Cardiac ventricle fibroblast (primary cell): ENCODE results near the gene GLMP. TPM values are rescaled to one million over a fixed set of nuclear protein-coding genes. Genes with fewer than 3 reads are reported as not detected.

Experiments
- total RNA-seq: library from RNA; depleted of rRNA; stranded (reverse); fragments of >200 nt; gene quantifications from 2 replicates; pipeline ENCODE4 v1.2.3, GENCODE V29; 2015

Gene GLMP, protein sequence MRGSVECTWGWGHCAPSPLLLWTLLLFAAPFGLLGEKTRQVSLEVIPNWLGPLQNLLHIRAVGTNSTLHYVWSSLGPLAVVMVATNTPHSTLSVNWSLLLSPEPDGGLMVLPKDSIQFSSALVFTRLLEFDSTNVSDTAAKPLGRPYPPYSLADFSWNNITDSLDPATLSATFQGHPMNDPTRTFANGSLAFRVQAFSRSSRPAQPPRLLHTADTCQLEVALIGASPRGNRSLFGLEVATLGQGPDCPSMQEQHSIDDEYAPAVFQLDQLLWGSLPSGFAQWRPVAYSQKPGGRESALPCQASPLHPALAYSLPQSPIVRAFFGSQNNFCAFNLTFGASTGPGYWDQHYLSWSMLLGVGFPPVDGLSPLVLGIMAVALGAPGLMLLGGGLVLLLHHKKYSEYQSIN
- total RNA-seq: 87.1 and 87.4 TPM in 2 replicates

DNA sequence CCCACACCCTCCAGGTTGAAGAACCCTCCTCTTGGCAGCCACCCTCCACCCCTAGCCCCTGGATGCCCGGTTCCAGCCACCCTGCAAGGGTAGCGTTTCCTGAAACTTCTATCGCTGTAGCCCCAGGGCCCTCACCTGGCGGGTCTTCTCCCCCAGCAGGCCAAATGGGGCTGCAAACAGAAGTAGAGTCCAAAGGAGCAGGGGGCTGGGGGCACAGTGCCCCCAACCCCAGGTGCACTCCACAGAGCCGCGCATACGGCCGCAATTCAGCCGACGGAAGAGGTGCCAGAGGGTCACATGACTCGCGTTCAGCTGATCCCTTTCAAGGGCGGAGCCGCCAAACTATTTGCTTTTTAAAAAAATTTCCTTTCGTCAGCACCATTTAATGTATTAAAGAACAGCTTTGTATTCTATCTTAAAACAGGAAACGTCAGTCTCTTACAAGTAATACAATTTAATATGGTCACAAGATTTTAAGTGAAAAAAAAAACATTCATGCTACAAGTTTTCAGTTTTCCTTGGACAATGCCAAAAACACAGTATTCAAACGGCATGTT, at the start of gene GLMP:
Gene GLMP, minus strand, starts transcription at position 289 of the 557 bp plus-strand sequence. Its CDS starts 34 bp downstream, at position 255.

DNA sequence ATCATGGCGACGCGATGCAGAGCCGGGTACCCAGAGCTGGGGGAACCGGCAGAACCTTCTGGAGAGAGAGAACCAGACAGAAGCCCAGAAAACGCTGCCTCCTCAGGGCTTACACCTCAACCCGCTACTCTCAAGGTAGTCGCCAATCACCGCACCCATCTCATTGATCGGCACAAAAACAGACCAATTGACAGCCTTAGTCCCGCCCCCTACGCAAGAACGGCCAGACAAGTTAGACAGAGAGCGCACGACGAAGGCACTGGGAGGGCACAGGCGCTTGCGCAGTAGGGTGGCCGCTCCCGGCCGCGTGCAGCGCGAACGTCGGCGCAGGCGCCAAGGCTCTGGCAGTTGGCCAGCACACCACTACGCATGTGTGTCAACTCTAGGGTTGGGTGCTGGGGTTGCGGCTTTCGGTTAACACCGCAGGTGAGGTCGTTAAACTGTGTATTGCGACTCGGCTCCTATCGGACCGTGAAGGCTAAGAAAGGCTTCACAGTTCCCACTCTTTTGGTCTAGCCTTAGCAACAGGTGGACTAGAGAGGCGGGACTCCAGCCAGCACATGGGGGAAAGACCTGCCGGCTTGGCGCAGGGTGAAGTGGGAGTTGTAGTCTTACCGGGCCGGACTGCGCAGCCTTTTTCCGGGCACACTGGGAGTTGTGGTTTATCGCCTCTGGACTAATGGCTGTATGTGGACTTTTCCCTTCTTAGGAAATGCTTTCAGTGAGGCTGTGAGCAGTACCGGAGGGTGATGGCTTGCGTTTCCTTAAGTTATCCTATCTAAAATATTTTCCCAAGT, 42.9 kb upstream of the GLMP start, which contains the start of the genes CCT3 and TSACC:
Gene CCT3, minus strand, starts transcription at position 113 of the 797 bp plus-strand sequence. Its CDS starts 108 bp downstream, at position 5.
Gene TSACC, plus strand, starts transcription at position 347 of the 797 bp plus-strand sequence. CDS start 1,232 bp downstream, outside the sequence.

DNA sequence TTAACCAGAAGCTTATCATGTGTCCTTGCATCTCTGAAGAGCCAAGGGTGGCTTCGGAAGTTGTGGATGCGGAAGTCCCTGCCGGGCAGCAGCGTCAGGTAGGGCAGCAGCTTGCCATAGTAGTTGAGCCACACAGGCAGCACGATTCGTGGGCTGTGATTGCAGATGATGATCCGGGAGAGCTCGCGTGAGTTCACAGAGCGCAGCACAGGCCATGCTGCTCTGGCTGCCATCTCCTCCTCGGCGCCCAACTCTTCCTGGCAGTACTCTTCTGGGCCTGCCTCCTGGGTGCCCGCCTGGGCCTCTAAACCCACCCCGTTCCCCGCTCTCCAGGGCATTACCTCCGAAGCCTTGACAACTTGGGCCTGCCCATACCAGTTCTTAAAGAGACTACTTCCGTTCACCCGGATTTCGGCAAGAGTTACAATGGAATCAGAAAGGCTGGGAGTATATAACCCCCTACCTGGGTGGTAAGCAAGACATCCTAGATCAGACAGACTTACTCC, 3.4 kb upstream of the GLMP start, which contains the start of gene VHLL:
Gene VHLL, minus strand, starts transcription at position 456 of the 506 bp plus-strand sequence. Its CDS starts 118 bp downstream, at position 338.

DNA sequence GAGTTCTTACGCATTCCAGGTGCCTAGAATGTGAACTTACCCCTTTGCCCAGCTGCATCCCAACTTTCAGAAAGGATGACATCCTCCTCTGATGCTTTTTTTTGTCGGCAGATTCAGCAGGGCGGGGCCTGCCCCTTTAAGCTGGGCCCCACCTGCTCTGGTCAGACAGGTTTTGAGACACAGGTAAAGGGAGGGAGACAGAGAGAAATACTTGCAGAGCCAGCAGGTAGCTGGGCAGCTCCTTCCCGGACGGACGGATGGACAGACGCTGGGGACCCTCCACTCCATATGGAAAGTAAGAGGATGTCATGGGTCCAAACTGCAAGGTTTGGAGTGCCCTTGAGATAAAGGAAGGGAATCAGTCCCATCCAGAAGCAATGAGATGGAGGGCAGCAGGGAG, 11.4 kb downstream of the GLMP start, which contains the start of gene TMEM79:
Gene TMEM79, plus strand, starts transcription at position 214 of the 400 bp plus-strand sequence. CDS start 902 bp downstream, outside the sequence.

DNA sequence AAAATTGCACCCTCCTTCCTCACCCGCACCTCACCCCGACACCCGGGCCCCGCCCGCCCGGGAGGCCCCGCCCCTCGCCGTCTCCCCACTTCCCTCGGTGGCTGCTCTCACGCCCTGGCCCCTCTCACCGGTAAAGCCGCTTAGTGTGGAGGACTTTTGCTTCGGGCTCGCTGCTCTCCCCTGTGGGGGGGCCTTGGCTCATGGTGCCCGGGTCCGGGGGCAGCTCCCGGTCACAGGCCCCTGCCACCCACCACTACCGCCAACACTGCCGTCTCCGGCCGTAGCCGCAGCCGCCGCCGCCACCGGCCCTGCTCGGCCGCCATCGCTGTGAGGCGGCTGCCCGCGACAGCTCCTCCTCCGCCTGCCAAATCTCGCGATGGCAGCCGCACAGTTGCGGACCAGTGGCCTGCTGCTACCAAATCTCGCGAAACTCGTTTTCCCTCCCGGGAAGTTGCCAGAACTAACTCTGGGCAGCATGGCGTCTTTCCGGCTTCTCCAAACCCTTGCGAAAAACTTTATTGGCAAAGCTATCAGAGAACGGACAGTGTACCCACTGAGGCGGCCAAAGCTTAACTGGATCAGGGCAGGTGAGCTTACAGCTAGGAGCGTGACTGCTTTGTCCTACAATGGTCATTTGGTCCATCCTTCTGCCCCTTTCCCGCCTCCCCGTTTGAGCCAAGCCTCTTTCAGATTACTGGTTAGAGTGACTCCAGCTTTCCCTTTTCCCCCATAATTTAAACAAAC, 12.8 kb downstream of the GLMP start, which contains the start of gene SMG5:
Gene SMG5, minus strand, starts transcription at position 347 of the 744 bp plus-strand sequence. Its CDS starts 145 bp downstream, at position 202.

DNA sequence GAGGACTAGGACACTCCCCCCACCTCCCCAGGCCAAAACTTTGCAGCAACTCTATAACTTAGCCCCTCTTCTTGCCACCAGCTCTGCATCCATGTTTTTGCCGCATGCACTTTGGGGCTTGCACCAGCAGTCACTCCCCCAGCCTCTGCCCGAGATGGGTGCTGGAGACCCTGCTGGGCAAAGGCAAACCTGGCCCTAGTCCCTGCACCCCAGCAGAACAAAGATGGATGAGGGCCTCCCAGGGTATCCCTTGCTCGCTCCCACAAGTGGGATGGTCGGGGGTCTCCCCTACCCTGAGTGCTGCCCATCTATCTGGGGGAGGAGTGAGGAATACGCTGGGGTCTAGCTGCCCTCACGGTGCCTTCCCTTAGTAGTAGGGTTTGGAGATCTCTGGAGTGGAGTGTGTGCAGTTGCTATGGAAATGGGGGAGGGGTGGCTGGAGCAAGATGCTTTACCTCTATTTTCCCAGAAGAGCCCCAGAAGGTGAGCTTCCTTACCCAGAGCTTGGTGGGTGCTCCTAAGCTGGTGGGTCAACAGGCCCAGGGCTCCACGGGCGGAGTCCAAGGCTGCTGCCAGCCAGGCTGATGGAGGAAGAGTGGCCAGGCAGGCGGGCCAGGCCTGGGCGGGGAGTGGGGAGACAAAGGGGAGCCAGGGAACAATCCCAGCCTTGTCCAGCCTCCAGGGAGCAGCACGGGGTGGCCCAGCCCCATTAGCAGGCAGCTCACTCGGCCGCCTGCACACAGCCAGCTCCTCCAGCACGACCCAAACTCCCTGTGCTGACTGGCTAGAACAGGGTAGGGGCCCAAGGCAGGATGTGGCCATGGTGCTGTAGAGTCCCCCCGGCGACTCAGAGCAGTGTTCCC, 47.8 kb downstream of the GLMP start, which contains the start of gene PAQR6:
Gene PAQR6, minus strand, starts transcription at position 597 of the 863 bp plus-strand sequence. CDS start 1,325 bp downstream, outside the sequence.

Other genes with a start within 250 kb of the GLMP start
- 9.1 and 13.3 TPM in 2 replicates for gene UBQLN4, start 241.9 kb downstream of the GLMP start, total RNA-seq
- 69.9 and 81.7 TPM in 2 replicates for gene LAMTOR2, start 240.9 kb downstream of the GLMP start, total RNA-seq
- gene RAB25, start 234.5 kb downstream of the GLMP start, total RNA-seq: not detected in 2 replicates
- gene MEX3A, start 213.2 kb downstream of the GLMP start, total RNA-seq: 0.62 and 3.9 TPM in 2 replicates
- gene LMNA, start 181.0 kb downstream of the GLMP start, total RNA-seq: 816 and 907 TPM in 2 replicates
- 1.8 TPM in 1 of 2 replicates, not detected in the other for gene SEMA4A, start 142.1 kb downstream of the GLMP start, total RNA-seq
- gene SLC25A44, start 101.6 kb downstream of the GLMP start, total RNA-seq: 12.4 and 13.0 TPM in 2 replicates
- 28.0 and 38.6 TPM in 2 replicates for gene PMF1, start 82.7 kb downstream of the GLMP start, total RNA-seq
- 0.59 TPM in 1 of 2 replicates, not detected in the other for gene BGLAP, start 53.5 kb downstream of the GLMP start, total RNA-seq
- gene PAQR6, start 47.6 kb downstream of the GLMP start, total RNA-seq: 0.37 TPM in 1 of 2 replicates, not detected in the other
- gene SMG5, start 12.9 kb downstream of the GLMP start, total RNA-seq: 24.6 TPM in 2 replicates
- gene TMEM79, start 11.4 kb downstream of the GLMP start, total RNA-seq: 1.1 and 2.1 TPM in 2 replicates
- not detected in 2 replicates for gene VHLL, start 3.6 kb upstream of the GLMP start, total RNA-seq
- 189 and 190 TPM in 2 replicates for gene CCT3, start 42.6 kb upstream of the GLMP start, total RNA-seq
- 0.62 TPM in 1 of 2 replicates, not detected in the other for gene TSACC, start 42.8 kb upstream of the GLMP start, total RNA-seq
- 0.10 TPM in 1 of 2 replicates, not detected in the other for gene RHBG, start 73.5 kb upstream of the GLMP start, total RNA-seq
- gene MEF2D, start 205.1 kb upstream of the GLMP start, total RNA-seq: 17.8 and 21.3 TPM in 2 replicates